HG02973 (cell line): Measurements from ENCODE around the gene CDCA5.

Experiments used
- ATAC-seq: cut with Tn5 transposase; IDR thresholded peaks from one replicate; pipeline ENCODE4 v1.9.1; 2021; ENCODE audit warnings: moderate library complexity; ENCODE audit not compliant: unreplicated experiment

CDCA5 gene

GRCh38 chr11:65077451-65077850 lies 6.4 kb downstream of the CDCA5 start:
- ATAC-seq: no peak

- no peak for ATAC-seq
Observed at GRCh38 chr11:65072631-65072966, 11.2 kb downstream of the CDCA5 start.

GRCh38 chr11:65071907-65072630 lies 11.8 kb downstream of the CDCA5 start:
- ATAC-seq: no peak

- no peak for ATAC-seq
Observed at GRCh38 chr11:65069217-65069616, 14.6 kb downstream of the CDCA5 start.

GRCh38 chr11:65067446-65067845 lies 16.4 kb downstream of the CDCA5 start:
- no peak for ATAC-seq

GRCh38 chr11:65066805-65067291 lies 17.0 kb downstream of the CDCA5 start:
- ATAC-seq: no peak

- ATAC-seq: no peak
Observed at GRCh38 chr11:65066315-65066714, 17.5 kb downstream of the CDCA5 start.

- no peak for ATAC-seq
Observed at GRCh38 chr11:65065851-65066250, 18.0 kb downstream of the CDCA5 start.

- no peak for ATAC-seq
Observed at GRCh38 chr11:65064847-65065240, 19.0 kb downstream of the CDCA5 start.

- no peak for ATAC-seq
Observed at GRCh38 chr11:65063532-65063931, 20.3 kb downstream of the CDCA5 start.

GRCh38 chr11:65060913-65061408 lies 22.9 kb downstream of the CDCA5 start:
- no peak for ATAC-seq

GRCh38 chr11:65059959-65060824 lies 23.6 kb downstream of the CDCA5 start:
- no peak for ATAC-seq

- no peak for ATAC-seq
Observed at GRCh38 chr11:65059523-65059922, 24.3 kb downstream of the CDCA5 start.

GRCh38 chr11:65058419-65059054 lies 25.3 kb downstream of the CDCA5 start, which contains the start of gene NAALADL1:
Gene NAALADL1, minus strand, starts transcription at chr11:65058553. Its CDS starts 32 bp downstream, at chr11:65058521.
- ATAC-seq: no peak

GRCh38 chr11:65058012-65058411 lies 25.8 kb downstream of the CDCA5 start:
- ATAC-seq: no peak

GRCh38 chr11:65057526-65057925 lies 26.3 kb downstream of the CDCA5 start:
- ATAC-seq: no peak

- ATAC-seq: no peak
Observed at GRCh38 chr11:65056999-65057398, 26.8 kb downstream of the CDCA5 start.

GRCh38 chr11:65055538-65055937 lies 28.3 kb downstream of the CDCA5 start:
- ATAC-seq: no peak

GRCh38 chr11:65053827-65054508 lies 29.9 kb downstream of the CDCA5 start:
- no peak for ATAC-seq

GRCh38 chr11:65051398-65051858 lies 32.4 kb downstream of the CDCA5 start:
- no peak for ATAC-seq
